ENCODE data around the gene MICOS13. TPM values are rescaled to one million over a fixed set of nuclear protein-coding genes. Genes with fewer than 3 reads are reported as not detected.
A peak's percentile ranks its signal among the peaks of the same experiment; 100 is the strongest.

Gene MICOS13
- total RNA-seq, 2 experiments from 2014 or later: 38.7 to 39.5 TPM

DNA sequence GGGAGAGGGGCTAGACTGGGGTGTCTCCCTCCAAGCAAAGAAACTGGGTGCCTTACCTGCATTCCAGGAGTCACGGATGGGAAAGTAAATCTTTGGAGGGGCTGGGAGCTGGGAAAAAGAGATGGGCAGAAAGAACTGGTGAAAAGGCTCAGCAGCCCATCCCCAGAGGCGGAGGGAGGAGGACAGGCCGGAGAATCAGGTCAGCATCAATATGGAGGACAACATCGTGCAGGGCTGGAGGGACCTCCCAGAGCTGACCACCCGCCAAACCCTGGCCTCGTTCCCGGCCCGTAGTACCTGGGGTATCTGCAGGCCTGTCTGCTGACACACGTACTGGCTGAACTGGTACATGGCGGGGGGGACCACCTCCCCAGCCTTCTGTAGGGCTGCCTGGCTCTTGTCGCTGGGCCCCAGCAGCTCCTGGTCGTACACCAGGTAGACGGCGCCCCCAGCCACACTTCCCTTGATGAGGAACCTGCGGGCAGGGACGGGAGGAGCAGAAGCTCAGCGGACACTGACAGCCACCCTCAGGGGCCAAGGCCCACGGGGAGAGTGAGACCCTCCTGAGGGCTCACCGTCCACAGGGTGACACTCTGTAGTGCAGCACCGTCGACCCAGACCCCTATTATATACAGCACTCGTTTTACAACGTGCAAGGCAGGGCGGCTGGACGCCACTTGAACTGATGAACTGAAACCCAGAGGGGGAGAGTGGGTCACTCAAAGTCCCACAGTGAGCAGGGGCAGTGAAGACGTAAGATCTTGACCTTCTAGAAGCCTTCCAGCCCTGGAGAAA is 830 bp downstream of the MICOS13 start:
- peaks cover 24% of the 10 kb centered on the region for H3K4me1 Mint-ChIP-seq
- ChIA-PET POLR2A (interaction anchor here (0.8 to 1.0 kb wide), 4 partner anchors 9 to 52 kb away, joined by 3 to 4 read pairs (median 3); no protein-coding TSS in a partner anchor), CTCF (no interaction called here)
- H3K27me3 Mint-ChIP-seq: peaks cover 8% of the 10 kb centered on the region
- H3K4me3 Mint-ChIP-seq: peak overlapping the region; percentile 94
- H3K36me3 Mint-ChIP-seq (ENCODE audit: low read depth): peaks cover 6% of the 10 kb centered on the region
- no peak for DNase-seq
- H3K27ac Mint-ChIP-seq: peak overlapping the region; percentile 87
- H3K9me3 Mint-ChIP-seq: no peaks in the 10 kb centered on the region

GRCh38 chr19:5678071-5678718 is 2.1 kb downstream of the MICOS13 start:
- Mint-ChIP-seq H3K9me3 (no peaks in the 10 kb centered on the region), H3K36me3 (ENCODE audit: low read depth) (peaks cover 11% of the 10 kb centered on the region), H3K4me3 (no peak overlapping the region), H3K4me1 (peaks cover 24% of the 10 kb centered on the region), H3K27ac (no peak overlapping the region), H3K27me3 (peaks cover 8% of the 10 kb centered on the region)
- ChIA-PET CTCF (no interaction called here), POLR2A (interaction anchor here (1.2 kb wide), 1 partner anchor 9 kb away, joined by 3 read pairs; no protein-coding TSS in a partner anchor)
- DNase-seq: no peak

- CTCF ChIA-PET: no interaction called here
- H3K4me3 Mint-ChIP-seq: no peak overlapping the region
- H3K36me3 Mint-ChIP-seq (ENCODE audit: low read depth): peaks cover 17% of the 10 kb centered on the region
- H3K27me3 Mint-ChIP-seq: peaks cover 8% of the 10 kb centered on the region
- POLR2A ChIA-PET: interaction anchor here (1.2 kb wide), 1 partner anchor 9 kb away, joined by 3 read pairs; no protein-coding TSS in a partner anchor
- no peak for DNase-seq
- no peaks in the 10 kb centered on the region for H3K9me3 Mint-ChIP-seq
- peaks cover 24% of the 10 kb centered on the region for H3K4me1 Mint-ChIP-seq
- H3K27ac Mint-ChIP-seq: no peak overlapping the region
These were observed 2.7 kb downstream of the MICOS13 start for GRCh38 chr19:5677580-5677979.

DNA sequence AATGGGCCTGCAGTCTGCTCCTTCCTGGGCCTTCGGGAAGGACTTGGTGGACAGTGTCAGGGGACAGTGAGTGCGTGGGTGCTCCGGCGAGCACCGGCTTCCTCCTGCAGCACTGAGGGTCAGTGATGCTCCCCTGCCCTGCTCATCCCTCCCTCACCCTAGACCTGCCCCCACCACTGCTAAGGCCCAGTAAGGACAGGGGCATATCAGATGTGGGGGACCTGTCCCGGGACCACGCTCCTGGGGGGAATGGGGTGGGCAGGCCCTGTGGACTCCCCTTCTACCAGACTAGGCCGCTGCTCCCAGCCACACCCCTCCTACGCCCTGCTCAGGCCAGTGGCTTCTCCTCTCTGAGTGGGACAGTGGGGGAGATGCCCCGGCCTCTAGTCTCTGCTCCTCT is 3.2 kb downstream of the MICOS13 start:
- Mint-ChIP-seq H3K36me3 (ENCODE audit: low read depth) (peaks cover 17% of the 10 kb centered on the region), H3K27ac (no peak overlapping the region), H3K4me3 (no peak overlapping the region), H3K4me1 (peaks cover 22% of the 10 kb centered on the region), H3K27me3 (peaks cover 6% of the 10 kb centered on the region), H3K9me3 (no peaks in the 10 kb centered on the region)
- DNase-seq: no peak
- ChIA-PET CTCF (no interaction called here), POLR2A (no interaction called here)

DNA sequence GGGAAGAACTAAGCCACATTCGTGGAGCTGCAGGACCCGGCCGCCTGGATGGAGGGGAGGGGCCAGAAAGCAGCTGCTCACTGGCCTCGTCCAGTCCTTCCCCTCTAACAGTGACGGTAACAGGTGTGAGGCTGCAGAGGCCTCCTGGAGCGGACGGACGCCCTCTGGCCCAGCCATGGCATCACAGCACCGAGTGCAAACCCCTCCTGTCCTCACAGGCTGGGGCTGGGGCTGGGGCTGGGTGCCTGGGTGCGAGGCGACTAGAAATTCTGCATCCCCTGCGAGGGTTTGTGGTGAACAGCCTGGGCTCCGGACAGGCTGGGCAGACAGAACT is 3.6 kb downstream of the MICOS13 start:
- DNase-seq: no peak
- H3K36me3 Mint-ChIP-seq (ENCODE audit: low read depth): peaks cover 17% of the 10 kb centered on the region
- no peak overlapping the region for H3K4me3 Mint-ChIP-seq
- ChIA-PET CTCF (no interaction called here), POLR2A (interaction anchor here (1.1 kb wide), 1 partner anchor 12 kb away, joined by 4 read pairs; no protein-coding TSS in a partner anchor)
- peaks cover 3% of the 10 kb centered on the region for H3K27me3 Mint-ChIP-seq
- H3K4me1 Mint-ChIP-seq: peaks cover 18% of the 10 kb centered on the region
- no peaks in the 10 kb centered on the region for H3K9me3 Mint-ChIP-seq
- H3K27ac Mint-ChIP-seq: no peak overlapping the region

- Mint-ChIP-seq H3K27me3 (no peaks in the 10 kb centered on the region), H3K27ac (no peak overlapping the region), H3K4me1 (peaks cover 13% of the 10 kb centered on the region), H3K36me3 (ENCODE audit: low read depth) (peaks cover 17% of the 10 kb centered on the region), H3K9me3 (no peaks in the 10 kb centered on the region), H3K4me3 (no peak overlapping the region)
- ChIA-PET CTCF (no interaction called here), POLR2A (interaction anchor here (1.0 to 1.1 kb wide), 2 partner anchors 11 to 54 kb away, joined by 3 to 4 read pairs; no protein-coding TSS in a partner anchor)
- DNase-seq: no peak
These were observed 4.1 kb downstream of the MICOS13 start for GRCh38 chr19:5676105-5676771.

GRCh38 chr19:5674714-5675113 is 5.6 kb downstream of the MICOS13 start:
- Mint-ChIP-seq H3K27ac (no peak overlapping the region), H3K27me3 (no peaks in the 10 kb centered on the region), H3K4me1 (peaks cover 8% of the 10 kb centered on the region), H3K4me3 (no peak overlapping the region), H3K36me3 (ENCODE audit: low read depth) (peaks cover 13% of the 10 kb centered on the region), H3K9me3 (no peaks in the 10 kb centered on the region)
- DNase-seq: no peak
- CTCF ChIA-PET: interaction anchor here (0.7 kb wide), 1 partner anchor 53 kb away, joined by 4 read pairs; no protein-coding TSS in a partner anchor
- POLR2A ChIA-PET: no interaction called here

DNA sequence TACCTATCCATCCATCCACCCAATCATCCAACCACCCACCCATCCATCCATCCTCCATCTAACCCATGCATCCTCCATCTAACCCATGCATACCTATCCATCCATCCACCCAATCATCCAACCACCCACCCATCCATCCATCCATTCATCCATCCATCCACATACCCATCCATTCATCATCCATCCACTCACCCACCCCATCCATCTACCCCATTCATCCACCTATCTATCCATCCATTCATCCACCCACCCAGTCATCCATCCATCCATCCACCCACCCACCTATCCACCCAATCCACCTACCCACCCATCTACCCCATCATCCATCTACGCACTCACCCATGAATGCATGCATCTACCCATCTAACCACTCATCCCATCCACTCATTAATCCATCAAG is 6.6 kb downstream of the MICOS13 start:
- DNase-seq: no peak
- ChIA-PET CTCF (interaction anchor here (0.7 kb wide), 1 partner anchor 52 kb away, joined by 4 read pairs; no protein-coding TSS in a partner anchor), POLR2A (no interaction called here)
- no peak overlapping the region for H3K27ac Mint-ChIP-seq
- peaks cover 17% of the 10 kb centered on the region for H3K36me3 Mint-ChIP-seq (ENCODE audit: low read depth)
- no peaks in the 10 kb centered on the region for H3K4me1 Mint-ChIP-seq
- no peaks in the 10 kb centered on the region for H3K9me3 Mint-ChIP-seq
- no peaks in the 10 kb centered on the region for H3K27me3 Mint-ChIP-seq
- H3K4me3 Mint-ChIP-seq: no peak overlapping the region

DNA sequence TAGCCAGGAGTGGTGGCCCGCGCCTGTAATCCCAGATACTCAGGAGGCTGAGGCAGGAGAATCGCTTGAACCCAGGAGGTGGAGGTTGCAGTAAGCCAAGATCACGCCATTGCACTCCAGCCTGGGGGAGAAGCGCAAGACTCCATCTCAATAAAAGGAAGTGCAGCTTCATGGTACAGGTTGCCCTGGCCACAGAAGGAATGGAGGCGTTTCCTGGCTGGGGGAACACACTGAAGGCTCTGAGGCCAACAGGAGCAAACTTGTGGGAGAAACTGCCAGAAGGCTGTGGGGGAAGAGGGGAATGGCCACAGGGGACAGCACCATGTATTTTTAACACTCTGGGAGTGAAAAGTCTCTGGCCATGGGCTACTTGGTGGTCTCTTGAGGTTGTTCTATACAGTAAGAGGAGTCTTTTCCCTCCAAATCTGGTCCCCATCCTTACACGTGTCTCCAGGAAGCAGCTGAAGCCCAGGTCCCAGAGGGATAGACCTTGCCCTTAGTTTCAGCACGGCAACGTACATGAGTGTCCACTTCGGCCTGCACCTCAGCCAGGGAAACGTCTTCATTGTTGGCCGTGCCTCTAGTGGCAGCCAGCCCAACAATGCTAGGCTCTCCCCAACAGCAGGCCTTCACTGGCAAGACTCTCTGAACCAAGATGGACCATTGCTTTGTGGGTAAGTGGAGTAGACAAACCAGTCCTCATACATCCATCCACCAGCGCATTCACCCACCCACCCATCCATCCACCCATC is 7.4 kb downstream of the MICOS13 start:
- POLR2A ChIA-PET: no interaction called here
- CTCF ChIA-PET: no interaction called here
- no peak overlapping the region for H3K27ac Mint-ChIP-seq
- no peak overlapping the region for H3K4me3 Mint-ChIP-seq
- no peak for DNase-seq
- H3K4me1 Mint-ChIP-seq: no peaks in the 10 kb centered on the region
- H3K36me3 Mint-ChIP-seq (ENCODE audit: low read depth): peaks cover 19% of the 10 kb centered on the region
- no peaks in the 10 kb centered on the region for H3K9me3 Mint-ChIP-seq
- H3K27me3 Mint-ChIP-seq: no peaks in the 10 kb centered on the region

- no peaks in the 10 kb centered on the region for H3K9me3 Mint-ChIP-seq
- H3K4me1 Mint-ChIP-seq: no peaks in the 10 kb centered on the region
- H3K4me3 Mint-ChIP-seq: no peak overlapping the region
- DNase-seq: no peak
- ChIA-PET CTCF (no interaction called here), POLR2A (no interaction called here)
- H3K27ac Mint-ChIP-seq: no peak overlapping the region
- peaks cover 32% of the 10 kb centered on the region for H3K36me3 Mint-ChIP-seq (ENCODE audit: low read depth)
- H3K27me3 Mint-ChIP-seq: no peaks in the 10 kb centered on the region
These were observed 8.7 kb downstream of the MICOS13 start for GRCh38 chr19:5671600-5671999.

- Mint-ChIP-seq H3K27ac (no peak overlapping the region), H3K27me3 (no peaks in the 10 kb centered on the region), H3K4me1 (peaks cover 4% of the 10 kb centered on the region), H3K36me3 (ENCODE audit: low read depth) (peaks cover 51% of the 10 kb centered on the region), H3K9me3 (no peaks in the 10 kb centered on the region), H3K4me3 (no peak overlapping the region)
- ChIA-PET POLR2A (interaction anchor here (0.6 to 1.5 kb wide), 2 partner anchors 21 to 29 kb away, joined by 3 read pairs; no protein-coding TSS in a partner anchor), CTCF (no interaction called here)
- no peak for DNase-seq
These were observed 11.1 kb downstream of the MICOS13 start for GRCh38 chr19:5669212-5669611.

DNA sequence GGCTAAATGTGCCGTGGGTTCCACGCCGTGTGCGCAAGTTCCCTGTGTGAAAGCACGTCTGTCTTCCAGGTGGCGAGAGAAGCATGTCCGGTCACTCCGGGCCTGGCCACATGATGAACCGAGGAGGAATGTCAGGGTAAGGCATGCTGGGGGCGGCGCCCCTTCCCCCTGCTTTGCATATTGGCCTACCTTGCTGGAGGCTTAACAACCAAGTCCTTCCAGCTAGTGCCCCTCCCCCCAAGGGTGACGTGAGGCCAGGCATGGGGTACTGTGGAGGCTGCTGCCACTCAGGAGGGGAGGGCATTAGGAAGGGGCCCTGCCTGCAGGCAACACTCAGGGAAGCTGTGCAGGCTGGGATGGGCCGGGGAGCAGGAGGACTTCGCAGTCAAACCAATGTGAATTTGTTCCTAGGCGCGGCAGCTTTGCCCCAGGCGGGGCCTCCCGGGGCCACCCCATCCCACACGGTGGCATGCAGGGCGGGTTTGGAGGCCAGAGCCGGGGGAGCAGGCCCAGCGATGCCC is 12.5 kb downstream of the MICOS13 start:
- Mint-ChIP-seq H3K4me1 (peaks cover 4% of the 10 kb centered on the region), H3K27me3 (no peaks in the 10 kb centered on the region), H3K36me3 (ENCODE audit: low read depth) (peaks cover 55% of the 10 kb centered on the region), H3K9me3 (no peaks in the 10 kb centered on the region), H3K27ac (no peak overlapping the region), H3K4me3 (no peak overlapping the region)
- CTCF ChIA-PET: no interaction called here
- no peak for DNase-seq
- POLR2A ChIA-PET: no interaction called here

All from activated CD4-positive, alpha-beta memory T cell treated with anti-CD3 and anti-CD28 coated beads, Interleukin-2, amount 10 ng/mL, durations not matched to agents 7 days and 5 days (primary cell).